Measurements from ENCODE around the gene BCAR1. TPM values are rescaled to one million over a fixed set of nuclear protein-coding genes. Genes with fewer than 3 reads are reported as not detected.

The BCAR1 gene
- total RNA-seq, 1 experiment from 2014 or later: 120 TPM

- ChIA-PET CTCF (interaction anchor here (0.6 kb wide), 1 partner anchor 166 kb away, joined by 4 read pairs; no protein-coding TSS in a partner anchor), POLR2A (no interaction called here)
- Histone ChIP-seq H3K27me3 (ENCODE audit: control insufficient read depth, insufficient read depth, low read length) (no peaks in the 10 kb centered on the region), H3K9me3 (ENCODE audit: control insufficient read depth, insufficient read depth, low read depth, low read length) (no peaks in the 10 kb centered on the region), H3K4me1 (ENCODE audit: control insufficient read depth, insufficient read depth, low read length) (peaks cover 3% of the 10 kb centered on the region; the same call in 1 of the 2 replicates), H3K27ac (ENCODE audit: low read length) (no peak overlapping the region), H3K4me3 (ENCODE audit: low read depth in 2 of 2, low read length in 2 of 2) (no peak overlapping the region), H3K36me3 (ENCODE audit: control insufficient read depth, insufficient read depth, low read length) (peaks cover 9% of the 10 kb centered on the region; the same call in 1 of the 2 replicates)
- intact Hi-C loops (cut with micrococcal nuclease; ENCODE audit: unreplicated experiment) (no loop called here), in situ Hi-C loops (cut with HindIII; ENCODE audit: low pct_unique_long_range_greater_than_20kb, low sequenced_read_pairs) (no loop called here)
- TF ChIP-seq TCF7L2 (IDR thresholded peaks at IDR 0.05; ENCODE audit: low read depth, low read length) (no peak), CTCF (IDR thresholded peaks at IDR 0.05) (no peak), SIN3A (IDR thresholded peaks at IDR 0.05; ENCODE audit: borderline replicate concordance, insufficient read depth, low read depth, low read length) (no peak), POLR2AphosphoS5 (IDR thresholded peaks at IDR 0.05; ENCODE audit: low read depth, low read length) (no peak), REST (IDR thresholded peaks at IDR 0.05; ENCODE audit: insufficient read depth in 1 of 2, low read depth in 2 of 2, low read length in 1 of 2) (no peak)
- DNase-seq (ENCODE audit: low read depth, low spot score) (no peak), ATAC-seq (no peak)
- BruUV-seq (replicated peaks): no TSS peak
These were observed 23.1 kb downstream of the BCAR1 start for GRCh38 chr16:75228143-75228976.

- Histone ChIP-seq H3K4me3 (ENCODE audit: low read depth in 2 of 2, low read length in 2 of 2) (no peak overlapping the region), H3K4me1 (ENCODE audit: control insufficient read depth, insufficient read depth, low read length) (peaks cover 3% of the 10 kb centered on the region; the same call in 1 of the 2 replicates), H3K9me3 (ENCODE audit: control insufficient read depth, insufficient read depth, low read depth, low read length) (no peaks in the 10 kb centered on the region), H3K27ac (ENCODE audit: low read length) (no peak overlapping the region), H3K36me3 (ENCODE audit: control insufficient read depth, insufficient read depth, low read length) (peaks cover 4% of the 10 kb centered on the region; the same call in 1 of the 2 replicates), H3K27me3 (ENCODE audit: control insufficient read depth, insufficient read depth, low read length) (no peaks in the 10 kb centered on the region)
- ChIA-PET POLR2A (no interaction called here), CTCF (no interaction called here)
- ATAC-seq: peak; percentile 3
- TF ChIP-seq CTCF (IDR thresholded peaks at IDR 0.05) (no peak), SIN3A (IDR thresholded peaks at IDR 0.05; ENCODE audit: borderline replicate concordance, insufficient read depth, low read depth, low read length) (no peak), REST (IDR thresholded peaks at IDR 0.05; ENCODE audit: insufficient read depth in 1 of 2, low read depth in 2 of 2, low read length in 1 of 2) (no peak), TCF7L2 (IDR thresholded peaks at IDR 0.05; ENCODE audit: low read depth, low read length) (no peak), POLR2AphosphoS5 (IDR thresholded peaks at IDR 0.05; ENCODE audit: low read depth, low read length) (no peak; the same call in 1 of the 2 replicates)
- intact Hi-C loops (cut with micrococcal nuclease; ENCODE audit: unreplicated experiment): no loop called here
- no peak for DNase-seq (ENCODE audit: low read depth, low spot score)
- BruUV-seq (replicated peaks): no TSS peak
- in situ Hi-C loops (cut with HindIII; ENCODE audit: low pct_unique_long_range_greater_than_20kb, low sequenced_read_pairs): no loop called here
These were observed 23.9 kb downstream of the BCAR1 start for GRCh38 chr16:75227361-75228142.

All from Panc1 (cell line).